CD14-positive monocyte (primary cell): Measurements from ENCODE around the gene RNF225. TPM values are rescaled to one million over a fixed set of nuclear protein-coding genes. Genes with fewer than 3 reads are reported as not detected.
A peak's percentile ranks its signal among the peaks of the same experiment; 100 is the strongest.

Experiments used
- DNase-seq, 3 donors: peaks; one replicate each; pipeline ENCODE4 v3.0.0-alpha.2; 2011 to 2022
- H2AFZ ChIP-seq: 2 replicates; pipeline ENCODE4 v1.6.0; 2012; ENCODE audit warnings: mild to moderate bottlenecking, low read depth, low read length, inconsistent platforms; ENCODE audit not compliant: insufficient read depth, poor library complexity, severe bottlenecking
- H3K27ac ChIP-seq, 2 donors: 1 replicate in 1 of 2; 2 replicates in 1 of 2; pipeline ENCODE4 v1.5.1; 2012 to 2013; ENCODE audit warnings: low read length in 2 of 2, control low read depth in 1 of 2, inconsistent platforms in 1 of 2, low read depth in 1 of 2, mild to moderate bottlenecking in 1 of 2
- H3K27me3 ChIP-seq, 2 donors: one replicate each; pipeline versions ENCODE4 v1.6.0 to v1.6.1; 2011 to 2013; ENCODE audit warnings: low read length in 2 of 2; ENCODE audit not compliant: control insufficient read depth in 2 of 2, insufficient read depth in 2 of 2
- H3K36me3 ChIP-seq, 2 donors: replicated peaks in 1 of 2; 1 replicate in 1 of 2; 2 replicates in 1 of 2; pipeline versions ENCODE4 v1.5.1 to v1.6.1; 2012 to 2013; ENCODE audit warnings: low read length in 2 of 2, control low read depth in 1 of 2, inconsistent platforms in 1 of 2, mild to moderate bottlenecking in 1 of 2; ENCODE audit not compliant: insufficient read depth in 2 of 2, control insufficient read depth in 1 of 2
- H3K4me1 ChIP-seq, 2 donors: 1 replicate in 1 of 2; 2 replicates in 1 of 2; pipeline versions ENCODE4 v1.5.1 to v1.6.1; 2012 to 2013; ENCODE audit warnings: low read length in 2 of 2, control low read depth in 1 of 2, inconsistent platforms in 1 of 2, mild to moderate bottlenecking in 1 of 2, moderate library complexity in 1 of 2; ENCODE audit not compliant: insufficient read depth in 2 of 2, control insufficient read depth in 1 of 2
- H3K4me2 ChIP-seq: replicated peaks from 2 replicates; pipeline ENCODE3; 2012; ENCODE audit warnings: low read length, moderate library complexity, mild to moderate bottlenecking; ENCODE audit not compliant: poor library complexity, severe bottlenecking; ENCODE audit errors: extremely low read depth
- H3K4me3 ChIP-seq, 3 experiments: fragments of 200-600 bp in 1 of 3; sonication (generic) in 1 of 3; replicated peaks in 1 of 3; 1 replicate in 2 of 3; 2 replicates in 1 of 3; pipeline ENCODE4 v1.5.1; 2011 to 2013; ENCODE audit warnings: low read length in 3 of 3, mild to moderate bottlenecking in 3 of 3, control low read depth in 2 of 3, low read depth in 2 of 3, inconsistent platforms in 1 of 3, moderate library complexity in 1 of 3
- H3K79me2 ChIP-seq: 2 replicates; pipeline ENCODE4 v1.6.0; 2012; ENCODE audit warnings: mild to moderate bottlenecking, control low read depth, inconsistent platforms, low read length, moderate library complexity; ENCODE audit not compliant: insufficient read depth
- H3K9ac ChIP-seq: 2 replicates; pipeline ENCODE4 v1.6.0; 2017; ENCODE audit warnings: low read length, mild to moderate bottlenecking; ENCODE audit not compliant: insufficient read depth, poor library complexity, severe bottlenecking
- H3K9me3 ChIP-seq, 2 donors: replicated peaks in 1 of 2; 1 replicate in 1 of 2; 2 replicates in 1 of 2; pipeline versions ENCODE4 v1.5.1 to v1.6.1; 2012 to 2013; ENCODE audit warnings: low read length in 2 of 2, control low read depth in 1 of 2; ENCODE audit not compliant: control insufficient read depth in 1 of 2, insufficient read depth in 1 of 2
- H4K20me1 ChIP-seq: 2 replicates; pipeline ENCODE4 v1.6.0; 2012; ENCODE audit warnings: mild to moderate bottlenecking, low read length, control low read depth, moderate library complexity; ENCODE audit not compliant: insufficient read depth
- H3K27ac Mint-ChIP-seq, 7 donors: one replicate each; pipeline ENCODE4 v1.8.0; 2020; ENCODE audit warnings: mild to moderate bottlenecking in 7 of 7, mixed read lengths in 7 of 7, moderate library complexity in 6 of 7, inconsistent platforms in 2 of 7
- H3K27me3 Mint-ChIP-seq, 3 donors: one replicate each; pipeline ENCODE4 v1.8.0; 2021 to 2022; ENCODE audit warnings: low read depth in 3 of 3, mild to moderate bottlenecking in 3 of 3, mixed read lengths in 3 of 3, moderate library complexity in 3 of 3, inconsistent platforms in 1 of 3
- H3K36me3 Mint-ChIP-seq, 2 donors: one replicate each; pipeline ENCODE4 v1.8.0; 2020; ENCODE audit warnings: mixed read lengths in 2 of 2, inconsistent platforms in 1 of 2, mild to moderate bottlenecking in 1 of 2
- H3K4me1 Mint-ChIP-seq: one replicate; pipeline ENCODE4 v1.8.0; 2020; ENCODE audit warnings: mild to moderate bottlenecking, mixed read lengths
- H3K4me3 Mint-ChIP-seq, 2 donors: one replicate each; pipeline ENCODE4 v1.8.0; 2020; ENCODE audit warnings: mild to moderate bottlenecking in 2 of 2, mixed read lengths in 2 of 2, moderate library complexity in 1 of 2
- H3K9me3 Mint-ChIP-seq, 7 donors: one replicate each; pipeline ENCODE4 v1.8.0; 2020 to 2022; ENCODE audit warnings: mixed read lengths in 7 of 7, mild to moderate bottlenecking in 6 of 7, moderate library complexity in 6 of 7, inconsistent platforms in 2 of 7
- WGBS: methylation state at CpG from one replicate; pipeline ENCODE4 v1.1.5; 2013; ENCODE audit warnings: missing lambda C conversion rate; ENCODE audit not compliant: insufficient coverage; 5-methylcytosine and 5-hydroxymethylcytosine counted together
- intact Hi-C, 2 donors: fragments of 100-400 bp; cut with micrococcal nuclease; formaldehyde crosslinking; loops; one replicate each; pipeline versions ENCODE4 v1.15.0 to v1.15.1; 2023
- polyA plus RNA-seq, 3 donors: library from polyadenylated mRNA; depleted of rRNA in 1 of 3; unstranded in 2 of 3; stranded (reverse) in 1 of 3; fragments of 300-500 nt in 2 of 3; fragments of >200 nt in 1 of 3; fragmentation: Illumina TruSeq in 2 of 3; gene quantifications; 1 replicate in 2 of 3; 2 replicates in 1 of 3; pipeline ENCODE4 v1.2.3, GENCODE V29; 2012 to 2021
- TF ChIP-seq, protein P1 (sequence below): fragments of 200-600 bp; IDR thresholded peaks from one replicate; pipeline ENCODE4 v1.8.0; 2022; ENCODE audit warnings: antibody characterized with exemption, mild to moderate bottlenecking

Gene RNF225
- polyA plus RNA-seq, 3 donors: not detected

DNA sequence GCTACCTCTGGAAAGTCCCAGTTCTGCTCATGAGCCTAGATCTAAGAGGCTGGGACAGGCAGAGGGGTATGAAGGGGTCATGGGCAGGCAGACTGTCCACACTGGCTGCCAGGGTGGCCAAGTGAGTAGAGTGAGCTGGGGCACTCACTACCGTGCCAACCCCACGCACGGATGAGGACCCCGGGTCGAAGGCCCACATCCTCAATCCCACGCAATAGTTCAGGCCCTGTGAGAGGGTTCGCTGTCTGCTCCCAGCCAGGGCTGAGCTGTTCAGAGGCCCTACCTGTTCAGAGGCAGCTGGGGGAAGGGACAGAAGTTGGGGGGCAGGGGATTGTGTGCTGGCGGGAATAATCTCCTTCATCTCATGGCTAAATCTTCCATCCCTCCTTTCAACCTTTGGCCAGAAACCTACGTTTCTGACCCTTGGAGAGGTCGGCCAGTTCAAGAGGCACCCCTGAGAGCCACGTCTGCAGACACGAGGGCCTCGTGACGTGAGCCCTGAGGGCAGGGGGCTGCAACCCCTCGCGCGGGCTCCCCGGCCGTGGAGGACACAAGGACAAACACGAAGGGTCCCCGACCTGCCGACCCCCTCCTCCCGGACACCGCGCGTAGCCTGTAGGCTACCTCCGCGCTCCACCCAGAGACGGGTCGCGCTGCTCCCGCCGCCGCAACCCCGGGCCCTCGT lies 9.4 kb upstream of the RNF225 start:
- Histone ChIP-seq H3K4me1 (peaks cover 33 to 41% of the 10 kb centered on the region in 2 donors), H3K79me2 (peaks cover 32% of the 10 kb centered on the region), H3K9ac (peak overlapping the region; percentile 91), H3K4me2 (peak overlapping the region; percentile 96), H3K9me3 (no peaks in the 10 kb centered on the region), H3K36me3 (peaks cover 13 to 20% of the 10 kb centered on the region in 2 donors), H3K27ac (peak overlapping the region; percentile 96 to 98), H2AFZ (peak overlapping the region; percentile 100), H4K20me1 (no peaks in the 10 kb centered on the region), H3K27me3 (no peaks in the 10 kb centered on the region), H3K4me3 (peak overlapping the region; percentile 35 to 87 (median 84))
- Mint-ChIP-seq H3K27me3 (peaks cover 0 to 2% (median 0%) of the 10 kb centered on the region in 3 donors), H3K36me3 (peaks cover 23 to 34% of the 10 kb centered on the region in 2 donors), H3K4me3 (peak overlapping the region; percentile 88 to 91), H3K4me1 (peaks cover 36% of the 10 kb centered on the region), H3K27ac (peak overlapping the region; percentile 92 to 97 (median 96)), H3K9me3 (peaks cover 0 to 3% (median 0%) of the 10 kb centered on the region in 7 donors)
- intact Hi-C loops: loop anchor here in 1 of 2 donors (2.0 kb wide), 1 partner anchor 81 kb away; the partner anchor contains the start of gene ERVK3-1
- TF ChIP-seq, protein P1, sequence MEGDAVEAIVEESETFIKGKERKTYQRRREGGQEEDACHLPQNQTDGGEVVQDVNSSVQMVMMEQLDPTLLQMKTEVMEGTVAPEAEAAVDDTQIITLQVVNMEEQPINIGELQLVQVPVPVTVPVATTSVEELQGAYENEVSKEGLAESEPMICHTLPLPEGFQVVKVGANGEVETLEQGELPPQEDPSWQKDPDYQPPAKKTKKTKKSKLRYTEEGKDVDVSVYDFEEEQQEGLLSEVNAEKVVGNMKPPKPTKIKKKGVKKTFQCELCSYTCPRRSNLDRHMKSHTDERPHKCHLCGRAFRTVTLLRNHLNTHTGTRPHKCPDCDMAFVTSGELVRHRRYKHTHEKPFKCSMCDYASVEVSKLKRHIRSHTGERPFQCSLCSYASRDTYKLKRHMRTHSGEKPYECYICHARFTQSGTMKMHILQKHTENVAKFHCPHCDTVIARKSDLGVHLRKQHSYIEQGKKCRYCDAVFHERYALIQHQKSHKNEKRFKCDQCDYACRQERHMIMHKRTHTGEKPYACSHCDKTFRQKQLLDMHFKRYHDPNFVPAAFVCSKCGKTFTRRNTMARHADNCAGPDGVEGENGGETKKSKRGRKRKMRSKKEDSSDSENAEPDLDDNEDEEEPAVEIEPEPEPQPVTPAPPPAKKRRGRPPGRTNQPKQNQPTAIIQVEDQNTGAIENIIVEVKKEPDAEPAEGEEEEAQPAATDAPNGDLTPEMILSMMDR: no peak
- 0% methylated on average over 28 of the region's 36 CpGs for WGBS
- no peak for DNase-seq

DNA sequence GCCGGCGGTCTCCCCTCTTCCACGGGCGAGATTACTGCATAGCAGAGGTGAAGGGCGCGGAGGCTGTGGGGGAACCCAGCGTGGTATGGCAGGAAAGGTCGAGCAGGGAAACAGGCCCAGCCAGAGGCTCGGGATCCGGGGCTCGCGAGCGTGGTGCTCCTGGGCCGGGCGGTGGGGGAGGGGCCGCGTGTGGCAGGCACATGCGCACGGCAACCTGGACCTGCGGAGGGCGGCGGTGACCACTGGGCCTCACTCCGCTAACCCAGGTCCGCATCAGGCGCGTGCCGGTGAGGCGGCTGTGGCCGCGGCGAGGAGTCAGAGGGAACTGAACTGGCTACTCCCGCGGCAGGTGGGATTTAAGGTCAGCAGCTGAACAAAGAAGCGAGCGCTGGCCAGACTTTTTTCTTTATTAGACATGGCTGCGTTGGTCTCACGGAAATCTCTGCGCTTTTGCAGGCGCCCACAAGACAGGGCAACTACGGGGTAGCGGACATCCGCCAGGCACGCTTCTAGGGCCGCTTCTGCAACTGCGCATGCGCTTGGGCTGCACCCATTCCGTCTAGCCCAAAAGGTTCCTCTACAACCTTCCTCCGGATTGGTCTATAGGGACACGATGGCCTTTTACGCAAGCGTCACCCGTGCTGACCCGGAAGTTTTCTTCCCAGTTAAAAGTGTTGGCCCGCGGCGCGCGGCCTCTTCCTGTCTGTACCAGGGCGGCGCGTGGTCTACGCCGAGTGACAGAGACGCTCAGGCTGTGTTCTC lies 8.7 kb upstream of the RNF225 start, which contains the start of gene RPS5:
Gene RPS5 (plus strand): TSS at position 694 of the 762 bp plus-strand sequence. CDS start 869 bp downstream, outside the sequence.
- Mint-ChIP-seq H3K4me1 (peaks cover 36% of the 10 kb centered on the region), H3K9me3 (peaks cover 0 to 3% (median 0%) of the 10 kb centered on the region in 7 donors), H3K36me3 (peaks cover 28 to 41% of the 10 kb centered on the region in 2 donors), H3K27me3 (peaks cover 0 to 2% (median 0%) of the 10 kb centered on the region in 3 donors), H3K4me3 (peak within 1 kb of the TSS; percentile 88 to 95), H3K27ac (peak within 1 kb of the TSS; percentile 93 to 97 (median 96))
- Histone ChIP-seq H3K27me3 (no peaks in the 10 kb centered on the region), H3K9me3 (no peaks in the 10 kb centered on the region), H3K79me2 (peaks cover 32% of the 10 kb centered on the region), H2AFZ (peak within 1 kb of the TSS; percentile 100), H3K9ac (peak within 1 kb of the TSS; percentile 91), H3K4me3 (peak within 1 kb of the TSS; percentile 60 to 87 (median 84)), H3K27ac (peak within 1 kb of the TSS; percentile 96 to 98), H3K4me2 (peak within 1 kb of the TSS; percentile 96), H4K20me1 (no peaks in the 10 kb centered on the region), H3K4me1 (peaks cover 29 to 35% of the 10 kb centered on the region in 2 donors), H3K36me3 (peaks cover 14 to 27% of the 10 kb centered on the region in 2 donors)
- DNase-seq: peak; percentile 95 to 100 (median 98)
- under 1% methylated on average over 62 of the region's 64 CpGs for WGBS
- TF ChIP-seq, protein P1: no peak
- intact Hi-C loops: loop anchor here in 1 of 2 donors (1.0 to 2.0 kb wide), 2 partner anchors 54 to 82 kb away; partner anchors contain the start of genes ERVK3-1 and ZNF132
